Liver (tissue), 9 donors: Measurements from ENCODE around the gene MYH11. TPM values are rescaled to one million over a fixed set of nuclear protein-coding genes. Genes with fewer than 3 reads are reported as not detected.

Experiments
- DNase-seq: peaks from one replicate; pipeline ENCODE4 v3.0.0-alpha.2; 2017; ENCODE audit warnings: low spot score
- H3K27ac ChIP-seq, 2 donors: one replicate each; pipeline ENCODE4 v1.7.0; 2013; ENCODE audit warnings: inconsistent platforms in 2 of 2, low read length in 2 of 2, control low read depth in 1 of 2, low read depth in 1 of 2, mild to moderate bottlenecking in 1 of 2
- H3K27me3 ChIP-seq, 4 donors: one replicate each; pipeline versions ENCODE4 v1.6.1 to v1.7.0; 2013; ENCODE audit warnings: low read length in 3 of 4, inconsistent platforms in 1 of 4, mild to moderate bottlenecking in 1 of 4, moderate library complexity in 1 of 4; ENCODE audit not compliant: control insufficient read depth in 4 of 4, insufficient read depth in 4 of 4
- H3K36me3 ChIP-seq, 4 donors: one replicate each; pipeline versions ENCODE4 v1.6.1 to v1.7.0; 2013; ENCODE audit warnings: low read length in 3 of 4, mild to moderate bottlenecking in 3 of 4, low read depth in 1 of 4, moderate library complexity in 1 of 4; ENCODE audit not compliant: control insufficient read depth in 4 of 4, insufficient read depth in 3 of 4
- H3K4me1 ChIP-seq, 4 donors: one replicate each; pipeline versions ENCODE4 v1.6.1 to v1.7.0; 2013; ENCODE audit warnings: low read length in 3 of 4, mild to moderate bottlenecking in 3 of 4, moderate library complexity in 1 of 4; ENCODE audit not compliant: control insufficient read depth in 4 of 4, insufficient read depth in 4 of 4
- H3K4me3 ChIP-seq, 3 donors: one replicate each; pipeline versions ENCODE4 v1.6.1 to v1.7.0; 2013; ENCODE audit warnings: low read length in 3 of 3, control low read depth in 1 of 3, low read depth in 1 of 3, mild to moderate bottlenecking in 1 of 3
- H3K9ac ChIP-seq, 2 donors: one replicate each; pipeline ENCODE4 v1.7.0; 2013; ENCODE audit warnings: low read length in 2 of 2, mild to moderate bottlenecking in 2 of 2, moderate library complexity in 2 of 2, control low read depth in 1 of 2, low read depth in 1 of 2
- H3K9me3 ChIP-seq, 4 donors: one replicate each; pipeline versions ENCODE4 v1.6.1 to v1.7.0; 2013; ENCODE audit warnings: low read length in 3 of 4; ENCODE audit not compliant: control insufficient read depth in 4 of 4
- ATF3 ChIP-seq: IDR thresholded peaks from 2 replicates; pipeline ENCODE4 v1.6.1; 2016; ENCODE audit warnings: antibody characterized with exemption
- FOXA2 ChIP-seq: IDR thresholded peaks from 2 replicates; pipeline ENCODE4 v1.6.1; 2016; ENCODE audit warnings: antibody characterized with exemption
- GABPA ChIP-seq, 2 donors: IDR thresholded peaks in 1 of 2; conservative IDR thresholded peaks in 1 of 2; 2 replicates each; pipeline ENCODE4 v1.6.1; 2016; ENCODE audit warnings: antibody characterized with exemption in 2 of 2, mild to moderate bottlenecking in 1 of 2, moderate library complexity in 1 of 2
- HNF4A ChIP-seq, 2 donors: conservative IDR thresholded peaks; 2 replicates each; pipeline ENCODE4 v1.6.1; 2016; ENCODE audit warnings: antibody characterized with exemption in 2 of 2, mild to moderate bottlenecking in 2 of 2
- HNF4G ChIP-seq: IDR thresholded peaks from 2 replicates; pipeline ENCODE4 v1.6.1; 2016; ENCODE audit warnings: antibody characterized with exemption
- MAX ChIP-seq: IDR thresholded peaks from 2 replicates; pipeline ENCODE4 v1.6.1; 2016; ENCODE audit warnings: antibody characterized with exemption
- NR2F2 ChIP-seq: IDR thresholded peaks from 2 replicates; pipeline ENCODE4 v1.6.1; 2016; ENCODE audit warnings: antibody characterized with exemption
- RAD21 ChIP-seq, 2 donors: IDR thresholded peaks; 2 replicates each; pipeline ENCODE4 v1.6.1; 2016; ENCODE audit warnings: antibody characterized with exemption in 2 of 2, mild to moderate bottlenecking in 2 of 2
- SP1 ChIP-seq: IDR thresholded peaks from 2 replicates; pipeline ENCODE4 v1.6.1; 2018; ENCODE audit warnings: antibody characterized with exemption, mild to moderate bottlenecking
- WGBS: extraction: QIAGEN DNeasy Blood & Tissue Kit; methylation state at CpG from one replicate; pipeline ENCODE4 v1.1.7; 2013; 5-methylcytosine and 5-hydroxymethylcytosine counted together
- polyA plus RNA-seq, 2 donors: library from polyadenylated mRNA; stranded (reverse) in 1 of 2; unstranded in 1 of 2; fragments of 200-250 nt in 1 of 2; fragments of >200 nt in 1 of 2; fragmentation: Nextera tagmentation in 1 of 2; extraction: Ambion mirVana in 1 of 2; gene quantifications; one replicate each; pipeline versions ENCODE4 v1.2.1 to v1.2.3, GENCODE V29; 2013 to 2015
- total RNA-seq, 2 donors: library from RNA; depleted of rRNA; stranded (reverse); fragments of >200 nt; gene quantifications; one replicate each; pipeline ENCODE4 v1.2.3, GENCODE V29; 2014
- TF ChIP-seq, protein P1 (sequence below): IDR thresholded peaks from 2 replicates; pipeline ENCODE4 v1.6.1; 2016; ENCODE audit warnings: antibody characterized with exemption, mild to moderate bottlenecking
- donor health status: healthy.
- donor health status: healthy.
- donor health status: healthy.
- donor health status: healthy.
- donor health status: healthy.

The MYH11 gene
- total and polyA plus RNA-seq, 4 donors: 0.51 to 33.7 (median 4.0) TPM

DNA sequence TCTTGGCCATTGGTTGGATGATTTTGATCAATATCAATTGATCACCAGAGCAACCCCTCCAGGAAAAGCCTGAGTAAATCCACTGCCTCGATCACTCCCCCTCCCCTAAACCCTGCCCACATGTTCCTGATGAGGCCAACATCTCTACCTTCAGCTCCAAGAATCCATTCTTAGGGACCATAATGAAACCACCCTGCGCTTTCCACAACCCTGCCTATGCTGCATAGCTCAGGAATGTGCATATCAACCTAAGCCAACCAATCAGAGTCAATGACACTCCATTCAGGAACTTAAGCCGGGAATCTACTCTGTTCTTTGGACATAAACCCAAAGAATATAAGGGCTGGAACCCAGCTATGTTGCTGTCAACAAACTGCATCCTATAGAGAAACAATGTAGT, 86.3 kb downstream of the MYH11 start:
- TF ChIP-seq SP1: peak; percentile 3
- TF ChIP-seq FOXA2: no peak
- TF ChIP-seq MAX: no peak
- no peak for TF ChIP-seq HNF4G
- Histone ChIP-seq H3K4me3 (no peak overlapping the region), H3K9ac (no peak overlapping the region), H3K27ac (no peak overlapping the region), H3K4me1 (no peaks in the 10 kb centered on the region), H3K9me3 (no peaks in the 10 kb centered on the region), H3K36me3 (no peaks in the 10 kb centered on the region), H3K27me3 (no peaks in the 10 kb centered on the region)
- 74% methylated on average over 3 of the region's 3 CpGs for WGBS
- DNase-seq: no peak

DNA sequence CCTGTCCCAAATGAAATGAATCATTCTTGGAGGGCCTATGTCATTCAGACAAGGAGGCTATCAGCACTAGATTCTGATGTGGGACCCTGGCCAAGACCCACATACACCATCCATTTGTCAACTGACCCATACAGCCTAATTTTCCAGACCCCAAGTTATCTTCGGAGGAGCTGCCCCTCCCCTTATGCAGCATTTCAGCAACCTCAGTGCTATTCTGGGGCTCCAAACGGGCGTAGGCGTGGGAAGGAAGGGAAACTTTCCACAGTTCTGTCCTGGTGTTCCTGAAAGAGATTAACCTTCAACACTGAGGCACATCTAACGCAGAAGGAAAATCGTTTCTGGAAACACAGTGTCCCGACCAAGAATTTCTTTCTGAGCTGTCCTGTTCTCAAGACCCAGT, 86.7 kb downstream of the MYH11 start:
- TF ChIP-seq NR2F2: peak; percentile 89
- TF ChIP-seq FOXA2: no peak
- TF ChIP-seq HNF4A (conservative IDR thresholded peaks at IDR 0.05): no peak
- TF ChIP-seq ATF3: no peak
- TF ChIP-seq SP1: peak; percentile 40
- TF ChIP-seq RAD21 (IDR thresholded peaks at IDR 0.05): no peak
- TF ChIP-seq HNF4G: no peak
- TF ChIP-seq, protein P1, sequence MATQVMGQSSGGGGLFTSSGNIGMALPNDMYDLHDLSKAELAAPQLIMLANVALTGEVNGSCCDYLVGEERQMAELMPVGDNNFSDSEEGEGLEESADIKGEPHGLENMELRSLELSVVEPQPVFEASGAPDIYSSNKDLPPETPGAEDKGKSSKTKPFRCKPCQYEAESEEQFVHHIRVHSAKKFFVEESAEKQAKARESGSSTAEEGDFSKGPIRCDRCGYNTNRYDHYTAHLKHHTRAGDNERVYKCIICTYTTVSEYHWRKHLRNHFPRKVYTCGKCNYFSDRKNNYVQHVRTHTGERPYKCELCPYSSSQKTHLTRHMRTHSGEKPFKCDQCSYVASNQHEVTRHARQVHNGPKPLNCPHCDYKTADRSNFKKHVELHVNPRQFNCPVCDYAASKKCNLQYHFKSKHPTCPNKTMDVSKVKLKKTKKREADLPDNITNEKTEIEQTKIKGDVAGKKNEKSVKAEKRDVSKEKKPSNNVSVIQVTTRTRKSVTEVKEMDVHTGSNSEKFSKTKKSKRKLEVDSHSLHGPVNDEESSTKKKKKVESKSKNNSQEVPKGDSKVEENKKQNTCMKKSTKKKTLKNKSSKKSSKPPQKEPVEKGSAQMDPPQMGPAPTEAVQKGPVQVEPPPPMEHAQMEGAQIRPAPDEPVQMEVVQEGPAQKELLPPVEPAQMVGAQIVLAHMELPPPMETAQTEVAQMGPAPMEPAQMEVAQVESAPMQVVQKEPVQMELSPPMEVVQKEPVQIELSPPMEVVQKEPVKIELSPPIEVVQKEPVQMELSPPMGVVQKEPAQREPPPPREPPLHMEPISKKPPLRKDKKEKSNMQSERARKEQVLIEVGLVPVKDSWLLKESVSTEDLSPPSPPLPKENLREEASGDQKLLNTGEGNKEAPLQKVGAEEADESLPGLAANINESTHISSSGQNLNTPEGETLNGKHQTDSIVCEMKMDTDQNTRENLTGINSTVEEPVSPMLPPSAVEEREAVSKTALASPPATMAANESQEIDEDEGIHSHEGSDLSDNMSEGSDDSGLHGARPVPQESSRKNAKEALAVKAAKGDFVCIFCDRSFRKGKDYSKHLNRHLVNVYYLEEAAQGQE: peak; percentile 36
- Histone ChIP-seq H3K36me3 (no peaks in the 10 kb centered on the region), H3K4me3 (no peak overlapping the region), H3K27ac (no peak overlapping the region), H3K9me3 (no peaks in the 10 kb centered on the region), H3K27me3 (no peaks in the 10 kb centered on the region), H3K9ac (no peak overlapping the region), H3K4me1 (no peaks in the 10 kb centered on the region)
- 64% methylated on average over 7 of the region's 7 CpGs for WGBS
- no peak for DNase-seq

DNA sequence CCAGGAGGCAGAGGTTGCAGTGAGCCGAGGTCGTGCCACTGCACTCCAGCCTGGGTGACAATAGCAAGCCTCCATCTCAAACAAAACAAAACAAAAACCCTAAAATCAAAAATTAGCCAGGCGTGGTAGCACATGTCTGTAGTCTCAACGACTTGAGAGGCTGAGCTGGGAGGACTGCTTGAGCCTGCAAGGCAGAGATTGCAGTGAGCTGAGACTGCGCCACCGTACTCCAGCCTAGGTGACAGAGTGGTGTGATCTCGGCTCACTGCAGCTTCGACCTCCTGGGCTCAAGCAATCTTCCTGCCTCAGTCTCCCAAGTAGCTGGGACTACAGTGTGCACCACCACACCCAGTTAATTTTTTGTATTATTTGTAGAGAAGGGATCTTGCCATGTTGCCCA, 87.6 kb downstream of the MYH11 start:
- TF ChIP-seq GABPA (IDR thresholded peaks at IDR 0.05 in 1 of 2, conservative IDR thresholded peaks at IDR 0.05 in 1 of 2) (no peak), SP1 (no peak)
- TF ChIP-seq, protein P1: no peak
- Histone ChIP-seq H3K9me3 (no peaks in the 10 kb centered on the region), H3K4me3 (no peak overlapping the region), H3K27me3 (no peaks in the 10 kb centered on the region), H3K36me3 (no peaks in the 10 kb centered on the region), H3K9ac (no peak overlapping the region), H3K4me1 (no peaks in the 10 kb centered on the region), H3K27ac (no peak overlapping the region)
- 92% methylated on average over 8 of the region's 8 CpGs for WGBS
- no peak for DNase-seq
